GM12892 (cell line): ENCODE results near the gene EVI5L.

Source experiments
- POLR2A ChIP-seq: IDR thresholded peaks from 2 replicates; pipeline ENCODE4 v1.6.1; 2011; ENCODE audit warnings: low read depth, low read length, control low read depth
- POLR2AphosphoS5 ChIP-seq: IDR thresholded peaks from 2 replicates; pipeline ENCODE4 v1.6.1; 2011; ENCODE audit warnings: low read depth, low read length, control low read depth

DNA sequence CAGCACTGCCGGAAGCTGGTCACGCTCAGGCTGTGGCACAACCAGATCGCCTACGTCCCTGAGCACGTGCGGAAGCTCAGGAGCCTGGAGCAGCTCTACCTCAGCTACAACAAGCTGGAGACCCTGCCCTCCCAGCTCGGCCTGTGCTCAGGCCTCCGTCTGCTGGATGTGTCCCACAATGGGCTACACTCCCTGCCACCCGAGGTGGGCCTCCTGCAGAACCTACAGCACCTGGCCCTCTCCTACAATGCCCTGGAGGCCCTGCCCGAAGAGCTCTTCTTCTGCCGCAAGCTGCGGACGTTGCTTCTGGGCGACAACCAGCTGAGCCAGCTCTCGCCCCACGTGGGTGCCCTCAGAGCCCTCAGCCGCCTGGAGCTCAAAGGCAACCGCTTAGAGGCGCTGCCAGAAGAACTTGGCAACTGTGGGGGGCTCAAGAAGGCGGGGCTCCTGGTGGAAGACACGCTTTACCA, 70.4 kb downstream of the EVI5L start:
- no peak for TF ChIP-seq POLR2A
- TF ChIP-seq POLR2AphosphoS5: no peak
